Endothelial cell of umbilical vein (primary cell): ENCODE measurements around the gene VPS16. TPM values are rescaled to one million over a fixed set of nuclear protein-coding genes. Genes with fewer than 3 reads are reported as not detected.

ENCODE experiments used
- BruUV-seq: library from RNA; stranded (reverse); fragments of 400-500 nt; replicated peaks from 2 replicates; lab custom pipeline; 2021; lab: Mats Ljungman, UMichigan
- CTCF ChIA-PET: fragments of 300-600, 350-600 bp; sonication (Branson Sonifier 250); formaldehyde crosslinking; loops from one replicate; lab custom pipeline; 2021; ENCODE audit warnings: antibody characterized with exemption, inconsistent platforms; lab: Charles Lee
- POLR2A ChIA-PET: fragments of 300-600, 350-600 bp; sonication (Branson Sonifier 250); formaldehyde crosslinking; loops from one replicate; lab custom pipeline; 2021; ENCODE audit warnings: antibody characterized with exemption, inconsistent platforms; lab: Charles Lee
- DNase-seq: peaks from one replicate; pipeline ENCODE4 v3.0.0-alpha.2; 2011; ENCODE audit warnings: low read depth, low spot score
- FAIRE-seq: peaks from 2 replicates; lab custom pipeline; 2011; peaks lifted over from hg19 to GRCh38; lab: Jason Lieb, UNC
- H2AFZ ChIP-seq: 2 replicates; pipeline ENCODE4 v1.6.0; 2012; ENCODE audit warnings: low read depth, low read length, control low read depth, inconsistent platforms
- H3K27ac ChIP-seq: 2 replicates; pipeline ENCODE4 v1.5.1; 2011; ENCODE audit warnings: low read depth, mild to moderate bottlenecking, control low read depth, low read length, moderate library complexity; ENCODE audit not compliant: insufficient read depth
- H3K27me3 ChIP-seq, 2 experiments: 2 replicates each; pipeline versions ENCODE4 v1.6.0 to v1.6.1; 2011; ENCODE audit warnings: low read length in 2 of 2, mixed read lengths in 1 of 2; ENCODE audit not compliant: control insufficient read depth in 2 of 2, insufficient read depth in 2 of 2
- H3K36me3 ChIP-seq, 2 experiments: 2 replicates in 1 of 2; 3 replicates in 1 of 2; pipeline ENCODE4 v1.5.1; 2011; ENCODE audit warnings: low read length in 2 of 2, mild to moderate bottlenecking in 1 of 2, moderate library complexity in 1 of 2; ENCODE audit not compliant: control insufficient read depth in 2 of 2, insufficient read depth in 2 of 2; ENCODE audit errors: extremely low read depth in 1 of 2
- H3K4me1 ChIP-seq: 3 replicates; pipeline ENCODE4 v1.5.1; 2011; ENCODE audit warnings: mild to moderate bottlenecking, low read length; ENCODE audit not compliant: control insufficient read depth, insufficient read depth; ENCODE audit errors: extremely low read depth
- H3K4me2 ChIP-seq: 2 replicates; pipeline ENCODE4 v1.6.1; 2011; ENCODE audit warnings: low read length, control low read depth, mixed read lengths; ENCODE audit not compliant: insufficient read depth
- H3K4me3 ChIP-seq, 3 experiments: fragments of 200-600 bp in 1 of 3; sonication (generic), shearing (Covaris generic) in 1 of 3; replicated peaks in 1 of 3; 2 replicates each; pipeline ENCODE4 v1.5.1; 2011 to 2016; ENCODE audit warnings: control low read depth in 3 of 3, low read length in 3 of 3, mild to moderate bottlenecking in 2 of 3, inconsistent platforms in 1 of 3, low read depth in 1 of 3, moderate library complexity in 1 of 3; ENCODE audit not compliant: insufficient read depth in 1 of 3
- H3K79me2 ChIP-seq: 2 replicates; pipeline ENCODE4 v1.6.0; 2012; ENCODE audit warnings: low read length, inconsistent platforms; ENCODE audit not compliant: control insufficient read depth, insufficient read depth
- H3K9ac ChIP-seq: replicated peaks from 2 replicates; pipeline ENCODE3; 2011; ENCODE audit warnings: low read length, control low read depth; ENCODE audit not compliant: insufficient read depth; ENCODE audit errors: extremely low read depth
- H3K9me1 ChIP-seq: replicated peaks from 3 replicates; pipeline ENCODE4 v1.6.0; 2011; ENCODE audit warnings: mild to moderate bottlenecking, low read length; ENCODE audit not compliant: control insufficient read depth, insufficient read depth; ENCODE audit errors: extremely low read depth
- H3K9me3 ChIP-seq: replicated peaks from 2 replicates; pipeline ENCODE4 v1.5.1; 2012; ENCODE audit warnings: low read length, inconsistent platforms; ENCODE audit not compliant: control insufficient read depth, insufficient read depth
- H4K20me1 ChIP-seq: replicated peaks from 2 replicates; pipeline ENCODE3; 2011; ENCODE audit warnings: mild to moderate bottlenecking, low read length; ENCODE audit not compliant: control insufficient read depth, insufficient read depth; ENCODE audit errors: extremely low read depth
- EZH2 ChIP-seq: IDR thresholded peaks from 2 replicates; pipeline ENCODE4 v1.6.1; 2012; ENCODE audit warnings: borderline replicate concordance, low read depth, mild to moderate bottlenecking, moderate library complexity, low read length, inconsistent platforms; ENCODE audit not compliant: severe bottlenecking
- FOS ChIP-seq: IDR thresholded peaks from 2 replicates; pipeline ENCODE4 v1.6.1; 2011; ENCODE audit warnings: mild to moderate bottlenecking, low read length, moderate library complexity, borderline replicate concordance; ENCODE audit not compliant: insufficient read depth
- GATA2 ChIP-seq: IDR thresholded peaks from 2 replicates; pipeline ENCODE4 v1.7.0; 2011; ENCODE audit warnings: low read depth, mild to moderate bottlenecking, moderate library complexity, mixed read lengths, low read length; ENCODE audit not compliant: insufficient read length, insufficient read depth
- JUN ChIP-seq: IDR thresholded peaks from 2 replicates; pipeline ENCODE4 v1.6.1; 2011; ENCODE audit warnings: borderline replicate concordance, low read depth; ENCODE audit not compliant: insufficient read length, insufficient read depth
- MYC ChIP-seq: IDR thresholded peaks from one replicate; pipeline ENCODE4 v1.6.1; 2011; ENCODE audit warnings: mild to moderate bottlenecking, low read depth, low read length
- POLR2A ChIP-seq: IDR thresholded peaks from 2 replicates; pipeline ENCODE4 v1.6.1; 2012; ENCODE audit warnings: low read depth, mild to moderate bottlenecking, control low read depth, low read length
- POLR2AphosphoS5 ChIP-seq: IDR thresholded peaks from 2 replicates; pipeline ENCODE4 v1.6.1; 2012; ENCODE audit warnings: low read depth, mild to moderate bottlenecking, control low read depth, low read length, moderate library complexity; ENCODE audit not compliant: insufficient read depth
- dilution Hi-C: fragments of 300-500 bp; cut with MboI; formaldehyde crosslinking; loops from one replicate; pipeline ENCODE4 v1.15.0; 2019; ENCODE audit warnings: low sequenced_read_pairs; ENCODE audit not compliant: extremely low pct_ligation_motif_present
- intact Hi-C: fragments of 100-400 bp; cut with micrococcal nuclease; formaldehyde crosslinking; loops from one replicate; pipeline ENCODE4 v1.10.0; 2022
- polyA plus RNA-seq, 4 experiments: library from polyadenylated mRNA; depleted of rRNA in 3 of 4; stranded (reverse) in 3 of 4; unstranded in 1 of 4; fragments of >200 nt; gene quantifications; 2 replicates each; pipeline versions ENCODE4 v1.2.1 to v1.2.3, GENCODE V29; 2011 to 2012; ENCODE audit warnings: missing spikeins in 1 of 4
- total RNA-seq: library from RNA; stranded (reverse); gene quantifications from 2 replicates; pipeline ENCODE4 v1.2.3, GENCODE V29; 2021
- TF ChIP-seq, protein P1 (sequence below): IDR thresholded peaks from 2 replicates; pipeline ENCODE4 v1.6.1; 2011; ENCODE audit not compliant: insufficient read depth, insufficient read length
- TF ChIP-seq, protein P2 (sequence below), 2 donors: IDR thresholded peaks; 1 replicate in 1 of 2; 2 replicates in 1 of 2; pipeline ENCODE4 v1.5.1; 2011; ENCODE audit warnings: low read length in 2 of 2, mild to moderate bottlenecking in 2 of 2, moderate library complexity in 2 of 2, control low read depth in 1 of 2, inconsistent platforms in 1 of 2, low read depth in 1 of 2; ENCODE audit not compliant: insufficient read depth in 1 of 2; ENCODE audit errors: extremely low read depth in 1 of 2

Gene VPS16
- total and polyA plus RNA-seq, 2 donors (not counting 3 experiments of a cell fraction or from before 2014, with no cell fraction given): 37.6 to 42.3 TPM

DNA sequence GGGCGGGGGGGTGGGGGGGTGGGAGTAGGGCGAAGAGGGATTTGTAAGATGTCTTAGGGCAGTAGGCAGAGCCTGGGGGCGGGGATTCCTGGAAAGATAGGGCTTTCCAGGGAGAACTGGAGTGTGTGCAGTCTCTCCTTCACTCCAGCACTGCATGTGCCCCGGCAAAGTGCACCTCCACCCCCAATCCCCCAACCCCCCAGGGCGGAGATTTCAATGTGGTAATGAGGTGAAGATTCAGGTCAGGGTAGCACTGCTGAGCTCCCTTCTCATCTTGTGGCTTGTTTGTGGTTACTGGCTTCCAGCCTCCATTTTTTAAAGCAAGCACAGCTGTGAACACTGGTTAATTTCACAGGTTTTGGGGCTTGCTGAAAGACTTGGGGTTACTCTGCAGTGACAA lies 18.5 kb upstream of the VPS16 start:
- CTCF ChIA-PET: interaction anchor here (0.5 to 1.2 kb wide), 2 partner anchors 30 to 392 kb away, joined by 3 to 4 read pairs; no protein-coding TSS in a partner anchor

More for the DNA sequence above, 18.5 kb upstream of the VPS16 start:
- dilution Hi-C loops (no loop called here), intact Hi-C loops (no loop called here)
- no peak overlapping the region for H2AFZ ChIP-seq
- H3K9me3 ChIP-seq: no peaks in the 10 kb centered on the region
- no peak overlapping the region for H3K9ac ChIP-seq
- H3K27me3 ChIP-seq: peaks cover 29 to 39% of the 10 kb centered on the region in 2 experiments
- BruUV-seq: no TSS peak
- FAIRE-seq (no peak), DNase-seq (no peak)
- no peaks in the 10 kb centered on the region for H3K79me2 ChIP-seq
- H3K36me3 ChIP-seq: no peaks in the 10 kb centered on the region
- TF ChIP-seq EZH2 (no peak), MYC (no peak), JUN (no peak), POLR2AphosphoS5 (no peak), FOS (no peak), POLR2A (no peak), GATA2 (no peak)
- TF ChIP-seq, protein P1, sequence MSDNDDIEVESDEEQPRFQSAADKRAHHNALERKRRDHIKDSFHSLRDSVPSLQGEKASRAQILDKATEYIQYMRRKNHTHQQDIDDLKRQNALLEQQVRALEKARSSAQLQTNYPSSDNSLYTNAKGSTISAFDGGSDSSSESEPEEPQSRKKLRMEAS: no peak
- TF ChIP-seq, protein P2, sequence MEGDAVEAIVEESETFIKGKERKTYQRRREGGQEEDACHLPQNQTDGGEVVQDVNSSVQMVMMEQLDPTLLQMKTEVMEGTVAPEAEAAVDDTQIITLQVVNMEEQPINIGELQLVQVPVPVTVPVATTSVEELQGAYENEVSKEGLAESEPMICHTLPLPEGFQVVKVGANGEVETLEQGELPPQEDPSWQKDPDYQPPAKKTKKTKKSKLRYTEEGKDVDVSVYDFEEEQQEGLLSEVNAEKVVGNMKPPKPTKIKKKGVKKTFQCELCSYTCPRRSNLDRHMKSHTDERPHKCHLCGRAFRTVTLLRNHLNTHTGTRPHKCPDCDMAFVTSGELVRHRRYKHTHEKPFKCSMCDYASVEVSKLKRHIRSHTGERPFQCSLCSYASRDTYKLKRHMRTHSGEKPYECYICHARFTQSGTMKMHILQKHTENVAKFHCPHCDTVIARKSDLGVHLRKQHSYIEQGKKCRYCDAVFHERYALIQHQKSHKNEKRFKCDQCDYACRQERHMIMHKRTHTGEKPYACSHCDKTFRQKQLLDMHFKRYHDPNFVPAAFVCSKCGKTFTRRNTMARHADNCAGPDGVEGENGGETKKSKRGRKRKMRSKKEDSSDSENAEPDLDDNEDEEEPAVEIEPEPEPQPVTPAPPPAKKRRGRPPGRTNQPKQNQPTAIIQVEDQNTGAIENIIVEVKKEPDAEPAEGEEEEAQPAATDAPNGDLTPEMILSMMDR (IDR thresholded peaks at IDR 0.05; ENCODE audit: extremely low read depth in 1 of 2, insufficient read depth in 1 of 2, low read depth in 1 of 2, low read length in 2 of 2): no peak
- H3K4me2 ChIP-seq: no peak overlapping the region
- no peak overlapping the region for H3K4me3 ChIP-seq
- H3K4me1 ChIP-seq: no peaks in the 10 kb centered on the region
- no peaks in the 10 kb centered on the region for H3K9me1 ChIP-seq
- POLR2A ChIA-PET: no interaction called here
- H3K27ac ChIP-seq: no peak overlapping the region
- H4K20me1 ChIP-seq: no peaks in the 10 kb centered on the region
